Muscle layer of duodenum (tissue), 2 donors: ENCODE measurements around the gene GUF1.
"Not testable (repeated sequence)": the region's sequence is repeated elsewhere in the genome, so short reads cannot be mapped to it uniquely, and the experiment has no call there.

Experiments used
- H3K27ac ChIP-seq: one replicate; pipeline ENCODE4 v1.7.0; 2013; ENCODE audit warnings: mild to moderate bottlenecking, low read length
- H3K27me3 ChIP-seq: one replicate; pipeline ENCODE4 v1.7.0; 2013; ENCODE audit warnings: low read depth, mild to moderate bottlenecking, control low read depth, low read length
- H3K36me3 ChIP-seq, 2 donors: one replicate each; pipeline ENCODE4 v1.7.0; 2013; ENCODE audit warnings: low read length in 2 of 2, control low read depth in 1 of 2, mild to moderate bottlenecking in 1 of 2; ENCODE audit not compliant: insufficient read depth in 2 of 2, control insufficient read depth in 1 of 2
- H3K4me1 ChIP-seq, 2 donors: one replicate each; pipeline ENCODE4 v1.7.0; 2013; ENCODE audit warnings: low read length in 2 of 2, mild to moderate bottlenecking in 2 of 2, control low read depth in 1 of 2, moderate library complexity in 1 of 2; ENCODE audit not compliant: insufficient read depth in 2 of 2, control insufficient read depth in 1 of 2
- H3K4me3 ChIP-seq, 2 donors: one replicate each; pipeline ENCODE4 v1.7.0; 2013; ENCODE audit warnings: low read length in 2 of 2, low read depth in 1 of 2, mild to moderate bottlenecking in 1 of 2
- H3K9me3 ChIP-seq, 2 donors: one replicate each; pipeline ENCODE4 v1.7.0; 2013; ENCODE audit warnings: low read length in 2 of 2, control low read depth in 1 of 2, mild to moderate bottlenecking in 1 of 2; ENCODE audit not compliant: control insufficient read depth in 1 of 2
- donor health status: healthy.

Gene GUF1

DNA sequence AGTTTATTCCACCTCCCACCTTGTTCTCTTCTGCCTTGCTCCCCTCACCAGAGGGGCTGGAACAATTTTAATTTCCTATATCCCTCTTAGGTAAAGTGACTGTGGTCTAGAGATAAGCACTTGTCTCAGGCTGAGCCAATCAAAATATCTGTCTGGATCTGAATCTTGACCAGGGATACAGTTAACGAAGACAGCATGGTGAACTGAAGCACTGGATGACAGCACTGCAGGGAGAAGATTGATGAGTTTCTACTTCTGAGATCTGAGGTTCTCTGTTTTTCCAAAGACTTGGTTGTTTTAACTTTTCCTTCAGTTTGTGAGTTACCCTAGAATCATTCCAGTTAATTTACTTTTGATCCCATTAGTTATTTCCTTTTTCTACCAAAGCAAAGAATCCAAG is 34.9 kb downstream of the GUF1 start:
- no peaks in the 10 kb centered on the region for H3K4me1 ChIP-seq
- no peak overlapping the region for H3K4me3 ChIP-seq
- H3K9me3 ChIP-seq: no peaks in the 10 kb centered on the region
- H3K27ac ChIP-seq: no peak overlapping the region
- peaks cover 9 to 11% of the 10 kb centered on the region in 2 donors for H3K36me3 ChIP-seq
- no peaks in the 10 kb centered on the region for H3K27me3 ChIP-seq

DNA sequence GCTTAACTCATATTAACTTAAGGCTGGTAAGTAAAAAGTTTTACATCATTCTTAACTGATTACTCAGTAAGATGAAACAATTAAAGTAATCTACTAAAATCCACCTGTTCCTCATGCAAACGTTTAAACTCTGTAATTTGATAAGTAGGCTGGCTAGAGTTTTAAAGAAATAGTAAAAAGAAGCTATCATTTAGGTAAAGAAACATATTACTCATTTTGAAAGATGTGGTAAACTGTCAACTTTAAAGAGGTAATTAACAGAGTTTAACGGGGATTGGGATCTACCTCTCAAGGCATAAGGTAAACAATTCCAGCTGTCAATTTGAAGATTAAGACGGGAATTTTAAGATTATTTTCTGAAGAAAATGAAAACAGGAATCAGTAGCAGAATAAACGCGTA is 38.4 kb downstream of the GUF1 start:
- no peaks in the 10 kb centered on the region for H3K9me3 ChIP-seq
- H3K4me3 ChIP-seq: no peak overlapping the region
- H3K4me1 ChIP-seq: no peaks in the 10 kb centered on the region
- H3K27ac ChIP-seq: no peak overlapping the region
- H3K27me3 ChIP-seq: no peaks in the 10 kb centered on the region
- H3K36me3 ChIP-seq: peaks cover 3 to 9% of the 10 kb centered on the region in 2 donors

GRCh38 chr4:44720371-44720770 is 42.2 kb downstream of the GUF1 start:
- H3K4me3 ChIP-seq: no peak overlapping the region
- H3K36me3 ChIP-seq: no peaks in the 10 kb centered on the region
- no peaks in the 10 kb centered on the region for H3K27me3 ChIP-seq
- H3K27ac ChIP-seq: no peak overlapping the region
- H3K4me1 ChIP-seq: peaks cover 0 to 12% of the 10 kb centered on the region in 2 donors
- no peaks in the 10 kb centered on the region for H3K9me3 ChIP-seq

DNA sequence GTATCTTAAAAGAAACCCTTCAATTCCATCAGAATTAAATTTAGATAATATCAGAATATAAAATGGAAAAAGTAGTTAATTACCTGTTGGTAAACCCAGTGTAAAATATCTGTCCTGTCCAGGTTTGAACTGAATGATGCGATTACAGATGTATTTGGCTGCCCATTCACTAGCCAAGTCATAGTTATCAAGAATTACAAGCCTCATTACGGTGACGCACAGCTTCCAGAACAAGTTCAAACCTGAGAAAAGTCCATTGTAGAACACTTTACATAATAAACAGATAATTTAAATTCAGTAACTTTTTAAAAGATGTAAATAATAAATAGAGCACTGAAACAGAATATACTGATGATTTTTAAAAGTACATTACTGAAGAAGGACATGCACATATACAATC is 43.8 kb downstream of the GUF1 start:
- peaks cover 4 to 14% of the 10 kb centered on the region in 2 donors for H3K4me1 ChIP-seq
- no peaks in the 10 kb centered on the region for H3K36me3 ChIP-seq
- H3K27me3 ChIP-seq: no peaks in the 10 kb centered on the region
- no peaks in the 10 kb centered on the region for H3K9me3 ChIP-seq
- no peak overlapping the region for H3K4me3 ChIP-seq
- H3K27ac ChIP-seq: no peak overlapping the region

DNA sequence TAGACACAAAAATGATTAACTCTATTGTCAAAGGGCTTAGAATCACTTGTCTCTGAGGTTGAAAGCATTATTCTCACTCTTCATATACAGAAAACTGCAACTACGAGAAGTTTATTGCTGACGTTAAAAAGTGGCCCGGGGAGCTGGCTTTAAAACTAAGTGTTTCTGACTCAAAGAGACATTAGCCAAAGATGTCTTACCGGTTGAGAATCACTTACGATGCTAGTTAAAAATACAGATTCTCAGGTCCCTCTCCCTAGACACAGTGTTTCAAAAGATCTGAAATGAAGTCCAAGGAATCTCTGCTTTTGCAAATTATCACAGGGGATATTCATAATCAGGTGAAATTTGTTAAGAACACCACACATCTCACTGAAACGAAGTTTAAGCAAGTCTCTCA is 46.9 kb downstream of the GUF1 start:
- no peaks in the 10 kb centered on the region for H3K9me3 ChIP-seq
- H3K36me3 ChIP-seq: no peaks in the 10 kb centered on the region
- H3K4me1 ChIP-seq: peaks cover 5 to 17% of the 10 kb centered on the region in 2 donors
- peak overlapping the region; percentile 75 for H3K27ac ChIP-seq
- peak overlapping the region; percentile 93 to 97 for H3K4me3 ChIP-seq
- H3K27me3 ChIP-seq: no peaks in the 10 kb centered on the region

DNA sequence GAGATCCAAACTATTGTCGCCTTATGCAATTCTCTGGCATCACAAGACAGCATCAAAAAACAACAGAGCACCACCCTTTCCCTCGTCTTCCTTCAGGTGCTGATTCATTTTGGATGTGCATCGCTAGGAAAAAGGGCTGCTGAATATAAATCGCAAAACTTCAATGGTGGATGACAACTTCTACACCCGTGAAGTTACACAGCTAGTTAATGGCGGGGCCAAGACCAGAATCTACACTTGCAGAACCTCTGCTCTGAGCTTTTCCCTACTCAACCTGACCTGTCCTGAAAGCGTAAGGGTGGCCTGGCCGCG is 47.5 kb downstream of the GUF1 start:
- H3K27ac ChIP-seq: peak overlapping the region; percentile 75
- no peaks in the 10 kb centered on the region for H3K36me3 ChIP-seq

DNA sequence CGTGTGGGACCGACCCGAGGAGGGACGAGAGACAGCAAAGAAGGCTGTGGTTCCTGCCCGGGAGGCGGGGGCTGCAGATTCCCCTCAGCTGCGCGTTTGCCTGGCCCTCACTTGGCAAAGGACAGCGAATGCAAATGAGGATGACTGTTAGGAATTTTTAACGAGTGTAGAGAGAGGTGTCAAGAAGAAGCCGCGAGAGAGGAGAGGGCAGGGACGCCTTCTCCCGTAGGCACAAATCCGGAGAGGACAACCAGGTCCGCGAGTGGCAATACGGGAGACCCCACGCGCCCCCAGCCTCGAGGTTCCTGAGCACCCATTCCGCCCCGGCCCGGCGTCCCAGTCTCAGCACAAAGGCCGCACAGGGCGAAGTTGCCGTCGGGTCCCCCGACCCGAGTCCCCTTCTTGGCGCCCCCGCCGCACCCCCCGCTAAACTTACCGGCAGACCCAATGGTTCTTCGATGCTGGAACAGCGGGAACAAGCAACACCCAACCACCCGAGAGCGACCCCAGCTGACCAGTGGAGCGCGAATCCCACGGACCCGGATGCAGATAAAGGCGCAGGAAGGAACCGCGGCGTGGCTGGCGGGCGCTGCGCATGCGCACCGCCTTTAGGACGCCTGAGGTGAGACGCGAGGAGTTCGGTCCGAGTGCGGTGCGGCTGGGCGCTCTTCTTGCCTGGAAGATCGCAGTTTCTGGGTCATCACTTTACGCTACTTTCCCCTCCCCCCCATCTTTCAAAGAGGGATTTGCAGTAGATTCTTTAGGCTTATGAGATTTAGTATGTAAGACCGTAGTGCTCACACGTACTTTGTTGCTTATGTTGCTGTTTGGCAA is 48.0 kb downstream of the GUF1 start, which contains the start of gene GNPDA2:
Gene GNPDA2, minus strand, starts transcription at position 519 of the 834 bp plus-strand sequence. CDS start 4,349 bp downstream, outside the sequence.
- H3K4me3 ChIP-seq: peak within 1 kb of the TSS; percentile 93 to 97
- peak within 1 kb of the TSS; percentile 75 for H3K27ac ChIP-seq
- H3K9me3 ChIP-seq: no peaks in the 10 kb centered on the region
- H3K36me3 ChIP-seq: no peaks in the 10 kb centered on the region
- H3K27me3 ChIP-seq: no peaks in the 10 kb centered on the region
- peaks cover 5 to 17% of the 10 kb centered on the region in 2 donors for H3K4me1 ChIP-seq

More for the DNA sequence above, 47.5 kb downstream of the GUF1 start:
- Histone ChIP-seq H3K9me3 (no peaks in the 10 kb centered on the region), H3K4me3 (peak overlapping the region; percentile 93 to 97), H3K4me1 (peaks cover 5 to 17% of the 10 kb centered on the region in 2 donors), H3K27me3 (no peaks in the 10 kb centered on the region)

- H3K27me3 ChIP-seq: no peaks in the 10 kb centered on the region
- H3K36me3 ChIP-seq: no peaks in the 10 kb centered on the region
- H3K9me3 ChIP-seq: no peaks in the 10 kb centered on the region
- H3K27ac ChIP-seq: no peak overlapping the region
- H3K4me1 ChIP-seq: peaks cover 5 to 17% of the 10 kb centered on the region in 2 donors
- H3K4me3 ChIP-seq: peak overlapping the region in 1 of 2 donors; percentile 97
Observed at GRCh38 chr4:44727471-44727870, 49.3 kb downstream of the GUF1 start.

- not testable (repeated sequence) for H3K27me3 ChIP-seq, H3K27ac ChIP-seq, H3K36me3 ChIP-seq
Observed at GRCh38 chr4:44728694-44729093, 50.5 kb downstream of the GUF1 start.

GRCh38 chr4:44736900-44737299 is 58.7 kb downstream of the GUF1 start:
- H3K27me3 ChIP-seq: no peaks in the 10 kb centered on the region
- no peaks in the 10 kb centered on the region for H3K36me3 ChIP-seq
- no peaks in the 10 kb centered on the region for H3K9me3 ChIP-seq
- no peaks in the 10 kb centered on the region for H3K4me1 ChIP-seq
- no peak overlapping the region for H3K4me3 ChIP-seq
- no peak overlapping the region for H3K27ac ChIP-seq

More at GRCh38 chr4:44728694-44729093, 50.5 kb downstream of the GUF1 start:
- not testable (repeated sequence) for H3K9me3 ChIP-seq, H3K4me3 ChIP-seq
- peaks cover 5 to 13% of the 10 kb centered on the region in 2 donors for H3K4me1 ChIP-seq

GRCh38 chr4:44738615-44739014 is 60.4 kb downstream of the GUF1 start:
- Histone ChIP-seq H3K27ac (no peak overlapping the region), H3K4me1 (no peaks in the 10 kb centered on the region), H3K36me3 (no peaks in the 10 kb centered on the region), H3K9me3 (no peaks in the 10 kb centered on the region), H3K27me3 (no peaks in the 10 kb centered on the region), H3K4me3 (no peak overlapping the region)

DNA sequence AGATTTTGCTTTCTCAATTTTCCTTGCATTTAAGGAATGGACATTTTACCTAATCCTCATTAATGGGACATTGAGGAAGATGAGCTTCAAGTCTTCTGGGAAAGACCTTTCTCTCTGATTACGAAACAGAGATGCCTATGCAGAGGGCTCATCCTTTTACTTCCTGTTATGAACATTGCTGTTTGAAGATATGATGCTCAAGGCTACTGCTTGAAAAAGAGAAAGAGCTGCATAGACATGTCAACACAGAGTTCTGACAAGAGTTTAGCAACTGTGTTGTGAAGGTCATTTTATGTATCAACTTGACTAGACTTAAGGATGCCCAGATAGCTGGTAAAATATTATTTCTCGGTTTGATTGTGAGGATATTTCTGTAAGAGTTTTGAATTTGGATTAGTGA is 62.0 kb downstream of the GUF1 start:
- Histone ChIP-seq H3K27me3 (no peaks in the 10 kb centered on the region), H3K4me3 (no peak overlapping the region), H3K36me3 (no peaks in the 10 kb centered on the region), H3K27ac (no peak overlapping the region), H3K4me1 (no peaks in the 10 kb centered on the region), H3K9me3 (no peaks in the 10 kb centered on the region)
